Glutamatergic neuron (in vitro differentiated cells): Measurements from ENCODE around the gene MTG1. TPM values are rescaled to one million over a fixed set of nuclear protein-coding genes. Genes with fewer than 3 reads are reported as not detected.

Experiments used
- DNase-seq: peaks from one replicate; pipeline ENCODE4 v3.0.0; 2022
- H3K27ac Mint-ChIP-seq: one replicate; pipeline ENCODE4 v1.8.0; 2020; ENCODE audit warnings: mild to moderate bottlenecking, mixed read lengths, inconsistent platforms; ENCODE audit not compliant: unreplicated experiment
- H3K27me3 Mint-ChIP-seq: one replicate; pipeline ENCODE4 v1.8.0; 2020; ENCODE audit warnings: mild to moderate bottlenecking, moderate library complexity, mixed read lengths, inconsistent platforms; ENCODE audit not compliant: unreplicated experiment
- H3K36me3 Mint-ChIP-seq: one replicate; pipeline ENCODE4 v1.8.0; 2020; ENCODE audit warnings: mild to moderate bottlenecking, mixed read lengths, inconsistent platforms; ENCODE audit not compliant: unreplicated experiment
- H3K4me1 Mint-ChIP-seq: one replicate; pipeline ENCODE4 v1.8.0; 2020; ENCODE audit warnings: mild to moderate bottlenecking, low read depth, mixed read lengths, inconsistent platforms; ENCODE audit not compliant: unreplicated experiment
- H3K4me3 Mint-ChIP-seq: one replicate; pipeline ENCODE4 v1.8.0; 2020; ENCODE audit warnings: mild to moderate bottlenecking, mixed read lengths, inconsistent platforms; ENCODE audit not compliant: unreplicated experiment
- H3K9me3 Mint-ChIP-seq: one replicate; pipeline ENCODE4 v1.8.0; 2020; ENCODE audit warnings: mild to moderate bottlenecking, moderate library complexity, mixed read lengths, inconsistent platforms; ENCODE audit not compliant: unreplicated experiment
- CTCF ChIP-seq: fragments of 200-600 bp; sonication (generic); IDR thresholded peaks from one replicate; pipeline ENCODE4 v1.5.0; 2021; ENCODE audit not compliant: partially characterized antibody, unreplicated experiment
- total RNA-seq: library from RNA; stranded (reverse); fragmentation: NEBNext Ultra II Directional; extraction: Animal tissue kit (Norgen Biotek cat#: 25700); gene quantifications from one replicate; pipeline ENCODE4 v1.2.1, GENCODE V29; 2021; ENCODE audit not compliant: unreplicated experiment

The MTG1 gene
- total RNA-seq, 1 donor from 2014 or later: 76.4 TPM

- Mint-ChIP-seq H3K27ac (no peak overlapping the region), H3K4me3 (no peak overlapping the region), H3K4me1 (no peaks in the 10 kb centered on the region)
Observed at GRCh38 chr10:133368153-133368552, 25.8 kb upstream of the MTG1 start.

GRCh38 chr10:133370030-133370786 lies 23.7 kb upstream of the MTG1 start:
- DNase-seq: no peak
- H3K4me3 Mint-ChIP-seq: no peak overlapping the region
- TF ChIP-seq CTCF: no peak
- H3K27ac Mint-ChIP-seq: no peak overlapping the region
- peaks cover 6% of the 10 kb centered on the region for H3K9me3 Mint-ChIP-seq
- peaks cover 8% of the 10 kb centered on the region for H3K27me3 Mint-ChIP-seq
- peaks cover 2% of the 10 kb centered on the region for H3K4me1 Mint-ChIP-seq
- H3K36me3 Mint-ChIP-seq: peaks cover 8% of the 10 kb centered on the region

More at GRCh38 chr10:133368153-133368552, 25.8 kb upstream of the MTG1 start:
- DNase-seq: no peak
- no peaks in the 10 kb centered on the region for H3K9me3 Mint-ChIP-seq
- no peaks in the 10 kb centered on the region for H3K27me3 Mint-ChIP-seq
- peaks cover 5% of the 10 kb centered on the region for H3K36me3 Mint-ChIP-seq
- no peak for TF ChIP-seq CTCF

- peaks cover 14% of the 10 kb centered on the region for H3K27me3 Mint-ChIP-seq
- H3K4me3 Mint-ChIP-seq: no peak overlapping the region
- no peak for TF ChIP-seq CTCF
- no peak overlapping the region for H3K27ac Mint-ChIP-seq
- peak; percentile 36 for DNase-seq
- peaks cover 8% of the 10 kb centered on the region for H3K36me3 Mint-ChIP-seq
- H3K9me3 Mint-ChIP-seq: peaks cover 11% of the 10 kb centered on the region
- peaks cover 6% of the 10 kb centered on the region for H3K4me1 Mint-ChIP-seq
Observed at GRCh38 chr10:133372507-133372906, 21.4 kb upstream of the MTG1 start.

GRCh38 chr10:133373174-133374090 lies 20.5 kb upstream of the MTG1 start, which contains the start of gene ECHS1:
ECHS1 (minus strand) TSS chr10:133373354; CDS start chr10:133373333, 21 bp downstream.
- TF ChIP-seq CTCF: no peak
- Mint-ChIP-seq H3K27ac (peak within 1 kb of the TSS; percentile 73), H3K9me3 (peaks cover 11% of the 10 kb centered on the region)

More at GRCh38 chr10:133373174-133374090, 20.5 kb upstream of the MTG1 start, which contains the start of gene ECHS1:
- DNase-seq: peak; percentile 99
- peak within 1 kb of the TSS; percentile 89 for H3K4me3 Mint-ChIP-seq
- H3K4me1 Mint-ChIP-seq: peaks cover 6% of the 10 kb centered on the region
- peaks cover 8% of the 10 kb centered on the region for H3K36me3 Mint-ChIP-seq
- H3K27me3 Mint-ChIP-seq: peaks cover 14% of the 10 kb centered on the region
